Measurements from ENCODE around the gene KCNK3.

KCNK3 gene

GRCh38 chr2:26700078-26700477 lies 7.6 kb downstream of the KCNK3 start:
- Histone ChIP-seq H3K36me3 (ENCODE audit: control insufficient read depth in 4 of 4, insufficient read depth in 4 of 4, low read length in 3 of 4) (no peaks in the 10 kb centered on the region), H3K4me1 (ENCODE audit: control extremely low read depth in 1 of 4, control insufficient read depth in 4 of 4, insufficient read depth in 4 of 4, low read length in 3 of 4) (no peaks in the 10 kb centered on the region), H3K27ac (ENCODE audit: insufficient read depth in 1 of 2, low read depth in 1 of 2, low read length in 2 of 2, poor library complexity in 1 of 2, severe bottlenecking in 2 of 2) (no peak overlapping the region), H3K4me3 (ENCODE audit: control insufficient read depth in 1 of 7, extremely low read depth in 1 of 7, insufficient read depth in 4 of 7, low read depth in 2 of 7, low read length in 6 of 7) (no peak overlapping the region), H3K9me3 (ENCODE audit: control extremely low read depth in 1 of 5, control insufficient read depth in 4 of 5, insufficient read depth in 2 of 5, low read depth in 1 of 5, low read length in 4 of 5) (no peaks in the 10 kb centered on the region), H3K27me3 (replicated peaks in 2 of 5; ENCODE audit: control insufficient read depth in 4 of 5, insufficient read depth in 5 of 5, low read length in 4 of 5) (peaks cover under 1 to 52% (median 27%) of the 10 kb centered on the region in 5 experiments)
- ChIA-PET CTCF (interaction anchor here (1.0 kb wide), 1 partner anchor 11 kb away, joined by 3 read pairs; no protein-coding TSS in a partner anchor), POLR2A (no interaction called here)
- no peak for DNase-seq
- 81% methylated on average over 4 of the region's 4 CpGs for WGBS (ENCODE audit: insufficient coverage)

DNA sequence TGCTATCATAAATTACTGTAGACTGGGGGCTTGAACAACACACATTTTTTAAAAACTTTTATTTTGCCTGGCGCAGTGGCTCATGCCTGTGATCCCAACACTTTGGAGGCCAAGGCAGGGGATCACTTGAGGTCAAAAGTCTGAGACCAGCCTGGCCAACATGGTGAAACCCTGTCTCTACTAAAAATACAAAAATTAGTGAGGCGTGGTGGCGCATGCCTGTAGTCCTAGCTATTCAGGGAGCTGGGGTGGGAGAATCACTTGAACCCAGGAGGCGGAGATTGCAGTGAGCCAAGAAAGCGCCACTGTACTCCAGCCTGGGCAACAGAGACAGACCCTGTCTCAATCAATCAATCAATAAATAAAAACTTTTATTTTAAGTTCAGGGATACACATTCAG lies 9.1 kb downstream of the KCNK3 start:
- Histone ChIP-seq H3K36me3 (ENCODE audit: control insufficient read depth in 4 of 4, insufficient read depth in 4 of 4, low read length in 3 of 4) (no peaks in the 10 kb centered on the region), H3K27ac (ENCODE audit: insufficient read depth in 1 of 2, low read depth in 1 of 2, low read length in 2 of 2, poor library complexity in 1 of 2, severe bottlenecking in 2 of 2) (no peak overlapping the region), H3K9me3 (ENCODE audit: control extremely low read depth in 1 of 5, control insufficient read depth in 4 of 5, insufficient read depth in 2 of 5, low read depth in 1 of 5, low read length in 4 of 5) (no peaks in the 10 kb centered on the region), H3K4me1 (ENCODE audit: control extremely low read depth in 1 of 4, control insufficient read depth in 4 of 4, insufficient read depth in 4 of 4, low read length in 3 of 4) (no peaks in the 10 kb centered on the region), H3K4me3 (ENCODE audit: control insufficient read depth in 1 of 7, extremely low read depth in 1 of 7, insufficient read depth in 4 of 7, low read depth in 2 of 7, low read length in 6 of 7) (no peak overlapping the region), H3K27me3 (replicated peaks in 2 of 5; ENCODE audit: control insufficient read depth in 4 of 5, insufficient read depth in 5 of 5, low read length in 4 of 5) (peaks cover 0 to 46% (median 17%) of the 10 kb centered on the region in 5 experiments)
- CTCF ChIA-PET = no interaction called here
- POLR2A ChIA-PET = no interaction called here
- WGBS (ENCODE audit: insufficient coverage) = 100% methylated on average over 1 of the region's 5 CpGs
- no peak for DNase-seq

GRCh38 chr2:26702025-26702424 lies 9.5 kb downstream of the KCNK3 start:
- 100% methylated on average over 1 of the region's 3 CpGs for WGBS (ENCODE audit: insufficient coverage)
- DNase-seq = no peak
- H3K9me3 ChIP-seq (ENCODE audit: control extremely low read depth in 1 of 5, control insufficient read depth in 4 of 5, insufficient read depth in 2 of 5, low read depth in 1 of 5, low read length in 4 of 5) = no peaks in the 10 kb centered on the region
- H3K4me3 ChIP-seq (ENCODE audit: control insufficient read depth in 1 of 7, extremely low read depth in 1 of 7, insufficient read depth in 4 of 7, low read depth in 2 of 7, low read length in 6 of 7) = no peak overlapping the region
- H3K27me3 ChIP-seq (replicated peaks in 2 of 5; ENCODE audit: control insufficient read depth in 4 of 5, insufficient read depth in 5 of 5, low read length in 4 of 5) = peaks cover 0 to 46% (median 17%) of the 10 kb centered on the region in 5 experiments
- ChIA-PET POLR2A (no interaction called here), CTCF (no interaction called here)
- no peak overlapping the region for H3K27ac ChIP-seq (ENCODE audit: insufficient read depth in 1 of 2, low read depth in 1 of 2, low read length in 2 of 2, poor library complexity in 1 of 2, severe bottlenecking in 2 of 2)
- no peaks in the 10 kb centered on the region for H3K4me1 ChIP-seq (ENCODE audit: control extremely low read depth in 1 of 4, control insufficient read depth in 4 of 4, insufficient read depth in 4 of 4, low read length in 3 of 4)
- H3K36me3 ChIP-seq (ENCODE audit: control insufficient read depth in 4 of 4, insufficient read depth in 4 of 4, low read length in 3 of 4) = no peaks in the 10 kb centered on the region

DNA sequence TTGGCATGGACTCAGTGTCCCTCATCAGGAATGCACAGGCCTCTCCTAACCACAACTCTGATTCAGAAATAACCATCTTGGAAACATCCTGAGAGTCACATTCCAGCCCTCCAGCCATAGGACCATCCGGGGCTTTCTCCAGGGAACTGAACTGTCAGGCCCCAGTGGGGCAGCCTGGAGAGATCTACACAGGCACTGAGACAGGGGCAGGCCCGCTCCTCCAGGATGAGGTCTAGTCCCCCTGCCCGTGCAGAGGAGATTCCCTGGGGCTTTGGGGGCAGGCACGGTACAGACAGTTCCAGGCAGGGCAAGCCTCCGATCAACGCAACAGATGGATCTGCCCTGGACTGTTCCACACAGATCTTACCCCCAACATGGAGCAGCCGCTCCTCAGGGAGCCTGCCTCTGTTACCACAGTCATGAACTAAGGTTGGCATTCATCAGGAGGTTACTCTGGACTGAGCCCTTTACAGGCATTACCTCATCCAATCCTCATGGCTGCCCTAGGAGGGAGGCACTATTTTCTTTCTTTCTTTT lies 12.0 kb downstream of the KCNK3 start:
- H3K27ac ChIP-seq (ENCODE audit: insufficient read depth in 1 of 2, low read depth in 1 of 2, low read length in 2 of 2, poor library complexity in 1 of 2, severe bottlenecking in 2 of 2) = no peak overlapping the region
- no peaks in the 10 kb centered on the region for H3K36me3 ChIP-seq (ENCODE audit: control insufficient read depth in 4 of 4, insufficient read depth in 4 of 4, low read length in 3 of 4)
- POLR2A ChIA-PET = no interaction called here
- no peak for DNase-seq
- no peaks in the 10 kb centered on the region for H3K9me3 ChIP-seq (ENCODE audit: control extremely low read depth in 1 of 5, control insufficient read depth in 4 of 5, insufficient read depth in 2 of 5, low read depth in 1 of 5, low read length in 4 of 5)
- H3K4me3 ChIP-seq (ENCODE audit: control insufficient read depth in 1 of 7, extremely low read depth in 1 of 7, insufficient read depth in 4 of 7, low read depth in 2 of 7, low read length in 6 of 7) = no peak overlapping the region
- CTCF ChIA-PET = no interaction called here
- WGBS (ENCODE audit: insufficient coverage) = 95% methylated on average over 7 of the region's 7 CpGs
- no peaks in the 10 kb centered on the region for H3K4me1 ChIP-seq (ENCODE audit: control extremely low read depth in 1 of 4, control insufficient read depth in 4 of 4, insufficient read depth in 4 of 4, low read length in 3 of 4)
- H3K27me3 ChIP-seq (replicated peaks in 2 of 5; ENCODE audit: control insufficient read depth in 4 of 5, insufficient read depth in 5 of 5, low read length in 4 of 5) = peaks cover 0 to 25% (median 12%) of the 10 kb centered on the region in 5 experiments

GRCh38 chr2:26705126-26705525 lies 12.6 kb downstream of the KCNK3 start:
- H3K9me3 ChIP-seq (ENCODE audit: control extremely low read depth in 1 of 5, control insufficient read depth in 4 of 5, insufficient read depth in 2 of 5, low read depth in 1 of 5, low read length in 4 of 5) = no peaks in the 10 kb centered on the region
- H3K27me3 ChIP-seq (replicated peaks in 2 of 5; ENCODE audit: control insufficient read depth in 4 of 5, insufficient read depth in 5 of 5, low read length in 4 of 5) = peaks cover 0 to 23% (median 6%) of the 10 kb centered on the region in 5 experiments
- no peaks in the 10 kb centered on the region for H3K36me3 ChIP-seq (ENCODE audit: control insufficient read depth in 4 of 4, insufficient read depth in 4 of 4, low read length in 3 of 4)
- no peak overlapping the region for H3K4me3 ChIP-seq (ENCODE audit: control insufficient read depth in 1 of 7, extremely low read depth in 1 of 7, insufficient read depth in 4 of 7, low read depth in 2 of 7, low read length in 6 of 7)
- H3K4me1 ChIP-seq (ENCODE audit: control extremely low read depth in 1 of 4, control insufficient read depth in 4 of 4, insufficient read depth in 4 of 4, low read length in 3 of 4) = no peaks in the 10 kb centered on the region
- ChIA-PET CTCF (no interaction called here), POLR2A (no interaction called here)
- no peak for DNase-seq
- no peak overlapping the region for H3K27ac ChIP-seq (ENCODE audit: insufficient read depth in 1 of 2, low read depth in 1 of 2, low read length in 2 of 2, poor library complexity in 1 of 2, severe bottlenecking in 2 of 2)
- WGBS (ENCODE audit: insufficient coverage) = 96% methylated on average over 4 of the region's 5 CpGs

- Histone ChIP-seq H3K36me3 (ENCODE audit: control insufficient read depth in 4 of 4, insufficient read depth in 4 of 4, low read length in 3 of 4) (no peaks in the 10 kb centered on the region), H3K4me1 (ENCODE audit: control extremely low read depth in 1 of 4, control insufficient read depth in 4 of 4, insufficient read depth in 4 of 4, low read length in 3 of 4) (no peaks in the 10 kb centered on the region), H3K27ac (ENCODE audit: insufficient read depth in 1 of 2, low read depth in 1 of 2, low read length in 2 of 2, poor library complexity in 1 of 2, severe bottlenecking in 2 of 2) (no peak overlapping the region), H3K4me3 (ENCODE audit: control insufficient read depth in 1 of 7, extremely low read depth in 1 of 7, insufficient read depth in 4 of 7, low read depth in 2 of 7, low read length in 6 of 7) (no peak overlapping the region), H3K27me3 (replicated peaks in 2 of 5; ENCODE audit: control insufficient read depth in 4 of 5, insufficient read depth in 5 of 5, low read length in 4 of 5) (peaks cover 0 to 23% (median 3%) of the 10 kb centered on the region in 5 experiments), H3K9me3 (ENCODE audit: control extremely low read depth in 1 of 5, control insufficient read depth in 4 of 5, insufficient read depth in 2 of 5, low read depth in 1 of 5, low read length in 4 of 5) (no peaks in the 10 kb centered on the region)
- ChIA-PET POLR2A (no interaction called here), CTCF (interaction anchor here (1.1 kb wide), 1 partner anchor 9 kb away, joined by 3 read pairs; no protein-coding TSS in a partner anchor)
- 88% methylated on average over 2 of the region's 3 CpGs for WGBS (ENCODE audit: insufficient coverage)
- no peak for DNase-seq
These were observed 13.6 kb downstream of the KCNK3 start for GRCh38 chr2:26706093-26706492.

GRCh38 chr2:26706616-26707473 lies 14.3 kb downstream of the KCNK3 start:
- CTCF ChIA-PET = interaction anchor here (1.1 kb wide), 1 partner anchor 9 kb away, joined by 3 read pairs; no protein-coding TSS in a partner anchor
- no peaks in the 10 kb centered on the region for H3K36me3 ChIP-seq (ENCODE audit: control insufficient read depth in 4 of 4, insufficient read depth in 4 of 4, low read length in 3 of 4)
- no peaks in the 10 kb centered on the region for H3K9me3 ChIP-seq (ENCODE audit: control extremely low read depth in 1 of 5, control insufficient read depth in 4 of 5, insufficient read depth in 2 of 5, low read depth in 1 of 5, low read length in 4 of 5)
- no peaks in the 10 kb centered on the region for H3K4me1 ChIP-seq (ENCODE audit: control extremely low read depth in 1 of 4, control insufficient read depth in 4 of 4, insufficient read depth in 4 of 4, low read length in 3 of 4)
- WGBS (ENCODE audit: insufficient coverage) = 81% methylated on average over 19 of the region's 19 CpGs
- POLR2A ChIA-PET = no interaction called here
- H3K4me3 ChIP-seq (ENCODE audit: control insufficient read depth in 1 of 7, extremely low read depth in 1 of 7, insufficient read depth in 4 of 7, low read depth in 2 of 7, low read length in 6 of 7) = no peak overlapping the region
- H3K27me3 ChIP-seq (replicated peaks in 2 of 5; ENCODE audit: control insufficient read depth in 4 of 5, insufficient read depth in 5 of 5, low read length in 4 of 5) = peaks cover 0 to 23% (median 0%) of the 10 kb centered on the region in 5 experiments
- DNase-seq = no peak
- no peak overlapping the region for H3K27ac ChIP-seq (ENCODE audit: insufficient read depth in 1 of 2, low read depth in 1 of 2, low read length in 2 of 2, poor library complexity in 1 of 2, severe bottlenecking in 2 of 2)

Measured in common myeloid progenitor, CD34-positive (primary cell).